ENCODE measurements around the gene SEPTIN5.

The SEPTIN5 gene

DNA sequence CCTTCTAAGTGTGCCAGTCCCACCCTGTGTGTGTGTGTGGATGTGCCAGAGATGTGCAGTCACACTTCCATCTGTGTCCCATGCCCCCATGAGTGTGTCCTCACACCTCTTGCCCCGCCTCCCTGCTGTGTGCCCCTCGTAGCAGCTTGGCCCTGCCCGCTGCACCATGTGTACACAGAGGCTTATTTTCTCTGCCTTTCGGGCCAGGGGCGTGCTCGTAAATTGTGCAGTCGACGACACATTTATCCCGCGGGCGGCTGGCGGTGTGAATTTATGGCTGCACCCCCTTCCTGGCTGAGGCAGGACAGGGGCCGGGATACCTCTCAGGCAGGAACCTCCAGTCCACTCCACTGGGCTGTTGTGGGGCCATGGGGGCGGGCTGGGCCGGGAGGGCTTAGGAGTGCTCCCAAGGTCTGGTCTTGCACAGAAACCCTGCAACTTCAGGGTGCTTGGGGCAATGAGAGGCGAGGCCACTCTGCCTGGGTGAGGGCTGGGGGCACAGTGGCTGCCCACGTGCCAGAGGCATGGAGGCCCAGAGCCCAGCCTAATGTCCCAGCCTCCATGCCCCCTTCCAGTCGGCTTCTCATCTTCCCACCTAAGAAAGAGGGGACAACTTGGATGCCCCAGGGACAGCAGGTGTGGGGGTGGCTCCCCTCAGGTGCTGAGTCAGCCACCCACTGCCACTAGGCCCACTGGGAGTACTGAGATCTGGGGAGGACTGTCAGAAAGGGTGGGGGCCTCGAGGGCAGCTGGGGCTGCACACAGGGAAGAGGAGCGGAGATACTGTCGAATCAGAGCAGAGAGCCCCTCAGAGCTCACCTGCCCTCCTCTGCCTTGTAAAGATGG lies 21.6 kb downstream of the SEPTIN5 start:
- no peak for DNase-seq

DNA sequence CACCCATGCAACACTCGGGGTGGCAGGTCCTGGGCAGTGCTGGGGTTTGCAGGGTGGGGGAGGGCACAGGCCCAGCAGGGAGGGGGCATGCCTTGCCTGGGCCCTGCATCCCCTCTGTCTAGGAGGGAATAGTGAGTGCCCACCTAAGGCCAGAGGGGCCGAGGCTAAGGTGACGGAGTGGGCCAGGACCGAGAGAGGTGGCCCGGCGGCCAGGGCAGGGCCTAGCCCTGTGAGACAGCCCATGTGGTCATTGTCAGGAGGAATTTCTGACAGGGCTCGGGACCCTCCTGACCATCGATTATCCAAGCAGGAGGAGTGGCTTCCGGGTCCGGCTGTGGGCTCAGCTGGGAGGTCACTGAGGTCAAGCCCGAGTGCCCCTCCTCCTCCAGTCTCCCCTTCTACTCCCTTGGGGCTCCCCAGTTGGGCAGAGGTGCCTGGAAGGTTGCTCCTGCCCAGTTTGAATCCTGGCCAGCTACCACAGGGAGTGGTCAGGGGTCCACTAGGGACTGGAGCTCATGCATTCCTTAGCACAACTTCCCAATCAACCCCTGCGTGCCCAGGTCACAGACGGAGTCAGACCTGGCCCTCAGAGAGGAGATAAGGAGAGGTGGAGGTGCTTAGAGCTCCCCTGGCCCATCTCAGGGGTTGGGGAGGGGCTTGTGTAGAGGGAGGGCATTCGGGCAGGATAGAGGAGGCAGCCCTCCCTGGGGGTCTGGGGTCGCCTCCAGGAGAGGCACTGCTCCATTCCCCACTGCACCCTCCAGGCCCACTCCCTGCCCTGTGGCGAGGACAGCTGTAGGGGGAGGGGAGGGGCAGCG lies 23.8 kb downstream of the SEPTIN5 start:
- no peak for DNase-seq

DNA sequence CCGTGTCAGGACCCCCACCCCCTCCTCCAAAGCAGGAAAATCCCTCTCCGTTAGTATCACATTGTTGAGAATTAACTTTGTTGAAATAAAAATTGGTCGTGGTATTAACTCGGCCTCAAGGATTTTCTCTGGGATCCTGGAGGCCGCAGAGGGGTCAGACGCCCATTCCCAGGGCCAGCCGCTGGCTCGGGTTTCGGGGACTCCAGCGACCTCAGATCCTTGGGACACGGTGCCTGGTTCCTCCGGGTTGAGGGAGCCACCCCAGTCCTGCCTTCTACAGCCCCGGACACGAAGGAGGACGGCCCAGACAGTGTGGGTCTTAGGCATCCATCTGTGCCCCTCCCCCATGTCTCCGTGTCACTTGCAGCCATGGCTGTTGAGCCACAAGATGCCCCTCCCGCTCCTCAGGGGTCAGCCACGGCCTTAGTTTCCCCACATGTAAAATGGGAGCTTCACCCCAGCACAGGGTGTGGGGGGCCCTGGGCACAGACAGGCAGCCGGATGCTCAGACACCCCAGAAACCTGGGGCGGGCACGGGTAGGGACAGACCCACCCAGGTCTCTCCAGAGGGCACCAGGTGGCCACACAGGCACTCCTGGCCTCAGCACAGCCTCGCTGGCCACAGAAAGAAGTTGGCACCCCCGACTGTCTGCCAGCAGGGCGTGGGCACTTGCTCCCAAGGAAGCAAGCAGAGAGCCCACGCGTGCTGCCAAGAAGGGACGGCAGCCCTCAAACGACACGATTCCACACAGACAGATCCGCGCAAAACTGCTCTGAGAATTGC lies 24.6 kb downstream of the SEPTIN5 start:
- DNase-seq: no peak

DNA sequence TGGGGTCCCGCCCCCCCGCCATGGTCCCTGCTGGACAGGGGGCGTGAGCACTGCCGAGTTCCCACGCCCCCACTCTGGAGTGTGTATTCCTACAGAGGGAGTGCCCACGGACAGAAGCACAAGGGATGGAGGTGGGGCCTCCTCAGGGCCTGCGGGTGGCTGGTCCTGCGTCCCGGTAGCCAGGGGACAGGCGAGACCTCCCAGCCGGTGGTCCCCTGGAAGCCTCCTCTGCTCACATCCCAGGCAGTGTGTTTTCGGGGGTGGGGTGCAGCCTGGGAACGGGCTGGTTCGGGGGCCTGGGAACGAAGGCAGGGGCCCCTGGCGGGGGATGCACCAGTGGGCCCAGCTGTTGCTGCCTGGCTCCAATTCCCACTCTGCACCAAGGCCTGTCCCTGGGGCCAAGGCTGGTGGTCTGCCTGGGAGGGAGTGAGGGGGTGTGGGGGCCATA lies 25.2 kb downstream of the SEPTIN5 start:
- no peak for DNase-seq

DNA sequence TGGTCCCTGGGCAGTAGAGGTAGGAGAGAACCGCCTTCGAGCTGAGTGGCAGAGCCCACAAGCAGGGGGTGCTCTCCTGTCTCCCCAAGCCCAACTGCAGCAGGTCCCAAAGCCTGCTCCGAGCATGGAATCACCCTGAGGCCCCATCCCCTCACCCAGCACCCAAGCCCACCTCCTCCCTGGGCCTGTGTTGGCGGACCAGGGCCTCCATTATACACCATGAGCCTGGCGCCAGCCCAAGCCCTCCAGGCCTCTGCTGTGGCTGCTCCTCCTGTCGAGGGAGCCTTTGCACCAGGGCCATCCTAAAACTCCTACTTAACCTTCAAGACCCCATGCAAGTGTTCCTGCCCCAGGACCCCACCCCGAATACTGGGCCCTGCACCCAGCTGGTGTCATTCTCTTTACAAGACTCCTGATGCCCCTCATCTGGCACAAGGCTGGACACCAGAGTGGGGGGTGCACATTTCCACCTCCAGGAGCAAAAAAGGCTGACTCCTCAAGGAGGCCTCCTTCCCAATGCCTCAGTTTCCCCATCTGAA lies 25.7 kb downstream of the SEPTIN5 start:
- no peak for DNase-seq

DNA sequence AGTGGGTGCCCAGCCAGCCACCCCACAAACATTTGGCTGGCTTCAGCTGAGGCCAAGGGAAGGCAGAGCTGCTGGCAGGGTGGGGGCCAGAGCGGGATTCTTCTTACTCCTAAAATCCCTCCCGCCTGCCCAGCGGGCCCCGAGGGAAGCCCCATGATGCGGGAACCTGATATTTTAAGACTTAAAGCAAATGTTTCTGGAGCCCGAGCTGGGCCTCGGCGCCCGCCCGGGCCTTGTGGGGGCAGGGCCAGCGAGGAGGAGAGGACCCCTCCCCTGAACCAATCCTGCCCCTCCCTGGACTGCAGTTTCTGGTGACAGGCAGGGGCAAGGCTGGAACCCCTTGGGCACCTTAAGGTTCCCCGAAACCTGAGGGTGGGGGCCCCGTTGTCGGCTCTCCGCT lies 26.3 kb downstream of the SEPTIN5 start:
- DNase-seq: no peak

DNA sequence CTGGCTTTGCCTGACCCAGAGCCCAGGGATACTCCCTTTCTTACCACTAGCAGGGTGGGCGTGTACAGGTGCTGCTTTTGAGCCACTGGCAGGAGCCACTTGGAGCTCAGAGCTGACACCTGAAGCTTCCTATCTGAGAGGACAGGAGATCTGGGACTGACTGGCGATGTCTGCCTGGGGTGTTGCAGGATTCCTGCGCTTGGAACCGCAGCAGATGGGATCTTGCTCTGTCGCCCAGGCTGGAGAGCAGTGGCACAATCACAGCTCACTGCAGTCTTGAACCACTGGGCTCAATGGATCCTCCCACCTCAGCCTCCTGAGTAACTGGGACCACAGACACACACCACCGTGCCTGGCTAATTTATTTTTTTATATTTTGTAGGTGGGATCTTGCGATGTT lies 26.8 kb downstream of the SEPTIN5 start:
- DNase-seq: no peak

DNA sequence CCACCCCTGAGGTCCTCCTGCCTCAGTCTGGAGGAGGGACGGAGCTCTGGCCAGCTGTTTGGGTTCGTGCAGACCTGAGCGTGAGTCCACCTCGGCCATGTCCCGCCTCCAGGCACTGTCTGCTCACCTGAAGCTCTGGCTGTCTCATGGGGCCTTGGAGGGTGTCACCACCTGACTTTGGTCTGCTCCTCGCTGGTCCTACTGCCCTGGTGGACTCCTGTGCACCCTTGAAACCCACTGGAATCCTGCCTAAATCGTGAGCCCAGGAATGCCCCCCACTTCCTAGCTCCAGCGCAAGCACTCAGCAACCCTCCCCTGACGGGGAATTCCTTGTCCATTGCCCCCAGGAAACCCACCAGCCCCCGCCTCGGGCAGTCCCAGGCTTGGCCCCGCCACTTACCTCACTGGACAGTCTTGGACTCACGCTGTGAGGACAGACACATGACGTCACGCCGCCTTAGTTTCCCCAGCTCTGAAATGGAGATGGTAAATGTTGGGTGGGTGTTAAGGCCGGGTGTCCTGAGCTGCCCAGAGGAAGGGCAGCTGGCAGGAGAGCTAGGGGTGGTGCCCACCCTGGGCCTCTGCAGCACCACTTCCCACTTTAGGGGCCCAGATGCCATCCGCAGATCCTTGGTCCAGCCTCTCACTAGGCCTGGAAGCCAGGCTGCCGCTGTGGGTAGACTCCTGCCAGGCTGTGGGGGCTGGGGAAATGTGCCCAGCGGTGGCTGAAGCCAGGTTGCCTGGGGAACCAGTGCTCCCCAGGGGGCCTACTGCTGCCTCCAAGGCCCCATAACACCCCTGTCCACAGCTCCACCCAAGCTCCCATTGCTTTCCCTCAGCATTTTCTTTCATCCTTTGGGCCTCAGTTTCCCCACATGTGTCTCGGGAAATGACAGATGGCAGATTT lies 28.1 kb downstream of the SEPTIN5 start:
- DNase-seq: no peak

DNA sequence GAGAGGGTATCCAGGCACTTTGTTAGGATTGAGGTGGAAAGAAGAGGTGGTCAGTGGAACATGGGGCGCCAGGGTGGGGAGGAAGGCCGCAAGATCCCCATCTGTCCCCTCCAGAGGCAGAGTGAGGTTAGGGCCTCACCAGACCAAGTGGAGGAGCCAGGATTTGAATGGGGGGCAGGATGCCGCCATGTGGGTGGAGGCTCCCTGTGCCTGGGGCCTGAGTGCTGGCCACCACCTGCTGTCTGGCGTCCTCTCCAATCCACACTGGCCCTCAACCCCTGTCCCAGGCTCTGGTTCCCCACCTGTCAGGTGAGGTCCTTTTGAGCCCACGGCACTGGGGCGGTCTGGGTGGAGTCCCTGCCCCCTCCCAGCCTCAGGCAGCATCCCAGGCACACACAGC lies 28.8 kb downstream of the SEPTIN5 start:
- no peak for DNase-seq

DNA sequence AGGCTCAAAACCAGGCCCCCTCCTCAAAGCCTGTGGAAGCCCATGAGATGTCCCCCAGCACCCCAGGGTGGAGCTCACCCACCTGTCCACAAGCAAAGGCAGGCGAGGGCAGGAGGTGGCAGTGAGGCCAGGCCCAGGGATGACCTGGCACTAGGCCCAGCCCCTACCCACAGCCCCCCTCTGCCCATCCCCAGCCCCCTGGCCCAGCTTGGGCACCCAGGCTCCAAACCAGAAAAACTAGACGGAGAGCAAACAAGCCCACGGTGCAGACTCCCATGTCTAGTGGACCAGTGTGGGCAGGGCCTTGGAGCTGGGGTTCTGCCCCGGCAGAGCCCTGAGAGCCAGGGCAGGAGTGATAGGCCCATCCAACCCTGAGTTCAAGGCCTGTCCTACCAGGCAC lies 29.3 kb downstream of the SEPTIN5 start:
- no peak for DNase-seq

DNA sequence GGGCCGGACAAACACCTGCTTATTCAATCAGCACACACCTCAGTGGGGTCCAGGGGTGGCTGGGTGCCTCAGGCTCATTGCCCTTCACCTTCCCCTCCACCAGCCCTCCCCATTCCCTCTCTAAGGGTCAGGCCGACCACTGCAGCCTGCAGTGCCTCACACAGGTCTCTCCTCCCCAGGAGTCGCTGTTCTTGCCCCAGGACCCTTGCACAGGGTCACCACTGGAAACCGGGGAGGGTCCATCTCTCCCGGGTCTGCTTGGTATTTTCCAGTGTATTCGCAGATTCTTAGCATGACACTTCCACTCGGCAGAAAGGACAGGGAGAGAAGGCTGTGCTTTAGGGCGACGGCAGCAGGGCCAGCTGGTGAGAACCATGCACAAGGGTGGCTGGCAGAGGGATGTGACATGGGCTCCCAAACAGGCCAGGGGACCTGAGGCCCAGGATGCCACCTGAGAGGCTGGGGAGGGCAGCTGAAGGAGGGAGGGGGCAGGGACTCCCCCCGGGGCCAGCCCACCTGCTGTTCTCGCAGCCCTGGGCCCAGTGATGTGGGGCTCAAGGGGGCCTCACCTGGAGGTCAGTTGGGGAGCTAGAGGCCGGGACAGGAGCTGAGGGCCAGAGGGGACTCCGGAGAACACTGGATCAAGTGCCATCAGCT lies 30.2 kb downstream of the SEPTIN5 start:
- DNase-seq: no peak

DNA sequence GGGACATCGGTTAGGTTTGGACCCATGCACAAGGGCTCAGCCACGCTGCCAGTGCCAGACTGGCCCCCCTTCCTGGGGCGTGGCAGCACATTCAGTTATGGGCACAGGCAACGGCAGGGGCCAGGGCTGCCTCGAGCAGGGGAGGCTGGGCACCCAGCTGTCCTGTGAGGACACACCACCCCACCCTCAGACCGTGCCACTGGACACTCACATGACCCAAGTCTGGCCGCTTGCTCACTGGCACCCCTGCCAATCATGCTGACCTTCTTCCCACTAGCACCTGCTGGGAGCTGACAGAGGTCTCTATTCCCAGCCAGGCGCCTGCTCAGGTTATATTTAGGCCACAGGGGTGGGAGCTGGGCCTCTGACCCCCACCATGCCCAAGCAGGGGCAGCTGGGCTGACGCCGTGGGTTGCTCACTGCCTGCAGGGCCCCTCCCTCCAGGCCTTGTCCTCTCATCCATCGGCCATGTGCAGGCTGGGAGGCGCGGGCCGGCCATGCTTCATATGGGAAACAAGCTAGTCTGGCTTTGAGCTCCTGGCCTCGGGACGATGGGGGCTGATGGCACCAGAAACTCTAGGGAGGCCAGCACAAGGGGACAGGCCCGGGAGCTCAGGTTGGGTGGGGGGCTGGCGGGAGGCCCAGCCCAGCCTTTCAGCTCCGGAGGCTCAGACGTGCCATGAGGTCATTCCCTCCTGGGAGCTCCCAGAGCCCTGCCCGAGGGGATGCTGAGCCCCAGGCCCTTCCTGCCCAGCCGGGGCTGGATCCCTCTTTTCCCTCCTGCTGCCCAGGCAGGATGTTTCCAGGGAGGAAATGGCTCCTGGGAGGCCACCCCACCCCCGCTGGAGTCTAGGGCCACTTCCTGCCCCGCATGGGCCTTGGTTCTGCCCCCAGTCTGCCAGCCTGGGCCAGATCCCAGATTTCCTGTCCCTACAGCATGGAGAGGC lies 31.1 kb downstream of the SEPTIN5 start:
- no peak for DNase-seq

DNA sequence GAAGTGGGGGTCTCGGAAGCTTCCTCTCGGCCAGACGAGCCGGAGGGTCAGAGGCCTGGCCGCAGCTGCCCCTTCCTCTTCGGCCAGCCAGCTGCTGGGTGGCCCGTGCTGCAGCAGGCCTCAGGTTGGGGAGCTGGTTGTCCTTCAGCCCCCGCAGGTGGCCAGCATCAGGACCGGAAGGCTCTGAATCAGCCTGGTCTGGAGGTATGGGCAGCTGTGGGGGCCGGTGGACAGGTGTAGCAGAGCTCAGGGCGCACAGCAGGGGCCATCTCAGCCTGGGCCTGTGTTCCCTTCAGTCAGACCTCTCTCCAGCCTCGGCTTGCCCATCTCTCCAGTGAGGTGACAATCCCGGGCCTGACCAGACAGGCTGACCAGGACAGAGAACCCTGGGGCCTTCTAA lies 32.4 kb downstream of the SEPTIN5 start:
- no peak for DNase-seq

DNA sequence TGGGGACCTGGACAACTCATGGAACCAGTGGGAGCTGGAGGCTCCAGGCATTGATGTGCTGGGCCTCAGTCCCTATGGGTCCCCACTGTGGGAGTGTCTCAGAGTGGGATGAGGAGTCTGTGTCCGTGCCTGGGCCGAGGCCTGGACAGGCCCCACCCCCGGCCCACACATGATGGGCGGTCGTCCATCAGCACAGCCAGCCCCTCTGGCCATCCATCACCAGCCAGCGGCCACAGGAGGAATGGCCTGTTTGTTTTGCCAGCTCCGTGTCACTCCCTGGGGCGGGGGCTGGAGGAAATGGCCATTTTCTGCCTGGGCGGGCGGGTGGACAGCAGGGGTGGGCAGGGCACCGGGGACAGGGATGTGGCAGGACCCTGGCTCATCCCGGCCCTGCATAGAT lies 33.2 kb downstream of the SEPTIN5 start:
- DNase-seq: no peak

DNA sequence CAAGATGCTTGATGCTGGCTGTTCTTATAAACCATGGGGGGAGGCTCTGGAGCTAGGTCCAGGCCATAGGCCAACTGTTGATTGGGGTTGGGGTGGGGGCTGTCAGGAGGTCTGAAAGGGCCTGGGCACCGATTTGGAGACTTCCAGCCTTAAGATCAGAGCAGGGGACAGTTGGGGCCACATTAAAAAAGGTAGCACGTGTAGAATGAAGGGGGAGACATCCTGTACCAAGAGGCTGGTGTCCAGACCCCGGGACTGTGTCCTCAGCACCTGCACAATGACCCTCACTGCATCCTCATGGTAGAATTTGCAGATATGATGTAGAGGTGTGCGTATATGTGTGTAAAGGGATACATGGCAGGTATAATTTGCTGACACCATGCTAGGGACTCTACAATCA lies 33.8 kb downstream of the SEPTIN5 start:
- no peak for DNase-seq

DNA sequence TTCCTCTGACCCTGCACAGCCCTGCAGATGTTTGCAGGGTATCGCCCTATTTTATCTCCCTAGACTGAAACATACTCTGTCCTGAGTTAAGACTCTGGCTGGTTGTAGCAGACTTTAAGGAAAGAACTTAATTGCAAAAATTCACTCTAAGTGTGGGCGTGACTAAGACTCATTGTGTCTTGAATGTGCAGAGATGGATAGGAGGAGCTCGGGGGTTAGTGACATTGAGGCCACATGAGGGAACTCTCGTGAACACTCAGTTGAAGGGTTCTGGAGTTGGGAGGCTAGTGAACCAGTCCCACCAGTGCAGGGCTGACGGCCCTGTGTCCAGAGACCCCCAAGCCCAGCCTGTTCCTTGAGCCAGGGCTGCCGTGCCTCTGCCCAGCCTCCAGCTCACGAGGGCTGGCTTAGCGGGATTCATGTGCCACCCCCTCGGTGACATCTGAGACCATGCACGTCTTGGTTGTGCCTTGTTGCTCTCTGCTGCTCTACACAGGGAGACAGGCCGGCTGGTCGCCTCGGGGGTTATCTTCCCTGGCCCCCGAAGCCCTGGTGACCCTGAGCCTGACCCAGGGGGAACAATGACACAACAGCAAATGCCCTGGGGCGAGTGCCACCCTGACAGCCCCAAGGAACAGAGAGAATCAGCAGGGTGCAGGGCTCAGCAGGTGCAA lies 34.8 kb downstream of the SEPTIN5 start:
- DNase-seq: no peak

DNA sequence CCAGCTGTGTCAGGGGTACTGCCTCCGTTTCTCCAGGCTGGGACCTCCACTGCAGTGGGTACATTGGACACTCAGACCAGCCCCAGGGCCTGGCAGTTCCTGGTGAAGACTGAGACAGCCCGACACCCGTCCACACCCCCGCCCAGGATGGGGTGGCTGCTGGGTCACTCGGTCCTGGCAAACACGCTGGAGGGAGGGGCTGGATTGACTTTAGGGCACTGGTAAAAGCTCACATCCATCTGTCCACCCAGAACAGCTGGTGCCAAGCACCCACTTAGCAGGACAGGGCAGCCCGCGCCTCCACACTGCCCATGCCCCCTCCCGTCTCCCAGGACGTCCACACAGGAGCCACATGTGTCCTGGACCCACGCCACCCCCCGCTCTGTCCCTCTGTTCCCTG lies 35.6 kb downstream of the SEPTIN5 start:
- DNase-seq: no peak

DNA sequence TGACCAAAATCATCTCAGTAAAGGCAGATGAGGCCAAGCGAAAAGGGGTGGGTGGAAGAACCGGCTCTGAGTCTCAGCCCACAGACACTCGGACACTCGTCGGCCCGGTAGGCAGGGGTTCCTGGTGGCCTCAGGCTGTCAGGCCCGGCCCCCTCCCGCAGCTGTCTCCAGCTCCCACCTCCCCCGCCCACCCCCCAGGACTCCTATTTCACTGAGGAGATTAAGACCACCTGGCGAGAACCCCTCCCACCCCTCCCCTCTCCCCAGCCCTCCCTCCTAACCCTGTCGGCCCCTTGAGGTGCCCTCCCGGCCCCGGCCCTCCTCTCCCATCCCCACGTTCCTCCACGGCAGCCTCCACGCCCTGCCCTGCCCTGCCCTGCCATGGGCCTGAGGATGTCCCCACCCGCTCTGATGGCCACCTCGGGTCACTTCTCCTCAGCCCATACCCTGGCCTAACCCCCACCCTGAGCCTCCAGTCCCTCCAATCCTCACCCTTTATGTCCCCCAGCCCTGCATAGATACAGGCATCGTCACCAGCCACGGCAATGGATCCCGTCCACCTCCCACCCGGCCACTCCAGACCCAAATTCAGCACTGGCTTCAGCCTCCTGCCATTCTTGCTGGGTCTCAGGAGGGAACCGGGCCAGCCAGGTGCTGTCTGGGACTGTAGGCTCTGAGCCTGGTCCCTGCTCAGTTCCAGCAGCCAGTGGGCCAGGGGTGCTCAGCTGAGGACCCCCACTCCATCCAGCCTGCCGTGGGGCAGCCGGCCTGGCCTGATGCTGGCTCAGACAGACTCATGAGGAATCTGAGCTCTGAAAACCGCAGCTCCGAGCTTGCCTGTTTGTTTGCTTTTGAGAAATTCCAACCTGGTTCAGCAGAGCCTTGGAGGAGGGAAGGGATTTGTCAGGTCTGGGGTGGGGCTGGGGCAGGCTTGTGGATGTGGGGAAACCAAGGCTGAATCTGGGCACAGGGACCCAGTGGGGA lies 36.5 kb downstream of the SEPTIN5 start:
- no peak for DNase-seq
